ENCODE data around the gene DVL1.

GRCh38 chr1:1355416-1355815 lies 6.2 kb upstream of the DVL1 start:
- TF ChIP-seq KDM1A (IDR thresholded peaks at IDR 0.05): no peak
- no peak for TF ChIP-seq NFIC (IDR thresholded peaks at IDR 0.05)
